ENCODE measurements around the gene ILDR1.

DNA sequence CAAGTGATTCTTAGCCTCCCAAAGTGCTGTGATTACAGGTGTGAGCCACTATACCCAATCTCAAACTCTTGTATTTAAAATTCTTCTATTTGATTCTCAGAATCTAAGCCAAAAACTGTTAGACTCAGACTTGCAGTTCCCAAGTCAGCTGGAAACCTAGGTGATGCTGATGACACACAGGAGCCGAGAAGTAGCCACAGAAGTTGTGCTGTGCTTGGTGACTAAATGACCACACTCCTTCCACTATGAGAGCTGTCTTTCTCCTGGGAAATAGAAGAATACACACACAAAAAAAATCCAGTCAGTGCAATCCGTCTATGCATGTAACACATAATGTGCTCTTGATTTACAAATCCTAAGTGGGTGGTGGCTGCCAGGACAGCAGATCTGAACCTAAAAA is 33.9 kb downstream of the ILDR1 start:
- TF ChIP-seq POLR2A (IDR thresholded peaks at IDR 0.05; ENCODE audit: low read length) = no peak
- TF ChIP-seq GATA1 (IDR thresholded peaks at IDR 0.05; ENCODE audit: low read depth, low read length) = no peak
